ENCODE results near the gene FNDC10.

GRCh38 chr1:1631782-1632420 is 32.0 kb upstream of the FNDC10 start, which contains the start of gene MMP23B:
- TF ChIP-seq, protein P1, sequence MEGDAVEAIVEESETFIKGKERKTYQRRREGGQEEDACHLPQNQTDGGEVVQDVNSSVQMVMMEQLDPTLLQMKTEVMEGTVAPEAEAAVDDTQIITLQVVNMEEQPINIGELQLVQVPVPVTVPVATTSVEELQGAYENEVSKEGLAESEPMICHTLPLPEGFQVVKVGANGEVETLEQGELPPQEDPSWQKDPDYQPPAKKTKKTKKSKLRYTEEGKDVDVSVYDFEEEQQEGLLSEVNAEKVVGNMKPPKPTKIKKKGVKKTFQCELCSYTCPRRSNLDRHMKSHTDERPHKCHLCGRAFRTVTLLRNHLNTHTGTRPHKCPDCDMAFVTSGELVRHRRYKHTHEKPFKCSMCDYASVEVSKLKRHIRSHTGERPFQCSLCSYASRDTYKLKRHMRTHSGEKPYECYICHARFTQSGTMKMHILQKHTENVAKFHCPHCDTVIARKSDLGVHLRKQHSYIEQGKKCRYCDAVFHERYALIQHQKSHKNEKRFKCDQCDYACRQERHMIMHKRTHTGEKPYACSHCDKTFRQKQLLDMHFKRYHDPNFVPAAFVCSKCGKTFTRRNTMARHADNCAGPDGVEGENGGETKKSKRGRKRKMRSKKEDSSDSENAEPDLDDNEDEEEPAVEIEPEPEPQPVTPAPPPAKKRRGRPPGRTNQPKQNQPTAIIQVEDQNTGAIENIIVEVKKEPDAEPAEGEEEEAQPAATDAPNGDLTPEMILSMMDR (IDR thresholded peaks at IDR 0.05): no peak
- TF ChIP-seq POLR2A (IDR thresholded peaks at IDR 0.05): no peak
